ENCODE measurements around the gene OPCML.

The OPCML gene

DNA sequence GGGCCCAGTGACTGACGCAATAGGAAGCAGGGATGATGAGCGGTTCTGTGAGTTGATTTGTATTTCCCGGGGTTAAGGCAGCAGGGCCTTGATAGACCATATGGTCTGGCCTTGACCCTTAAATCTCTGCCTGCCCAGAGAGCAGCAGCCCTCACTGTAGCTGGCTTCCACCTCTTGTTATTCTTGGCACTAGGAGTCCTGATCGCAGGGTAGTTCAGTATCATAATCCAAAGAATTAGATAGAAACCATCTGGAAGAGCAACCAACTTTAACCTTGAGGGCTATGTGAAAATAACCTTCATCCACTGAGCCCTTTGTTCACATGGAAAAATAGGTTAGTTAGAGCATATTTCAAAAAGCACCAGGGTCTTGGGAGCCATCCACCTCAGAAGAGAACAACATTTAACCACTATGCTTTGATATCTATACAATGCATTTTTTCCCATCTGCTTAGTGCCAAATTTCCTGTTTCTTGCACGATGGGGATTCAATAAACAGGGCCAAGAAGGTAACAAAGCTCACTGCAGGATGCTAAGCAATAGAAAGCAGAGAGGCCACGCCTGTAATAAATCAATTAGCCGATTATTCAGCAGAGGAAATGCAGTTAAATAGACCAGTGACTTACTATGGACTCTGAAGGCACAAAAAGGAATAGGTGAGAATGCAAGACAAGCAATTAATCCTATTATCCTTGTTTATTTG is 761.3 kb downstream of the OPCML start:
- FAIRE-seq = no peak

DNA sequence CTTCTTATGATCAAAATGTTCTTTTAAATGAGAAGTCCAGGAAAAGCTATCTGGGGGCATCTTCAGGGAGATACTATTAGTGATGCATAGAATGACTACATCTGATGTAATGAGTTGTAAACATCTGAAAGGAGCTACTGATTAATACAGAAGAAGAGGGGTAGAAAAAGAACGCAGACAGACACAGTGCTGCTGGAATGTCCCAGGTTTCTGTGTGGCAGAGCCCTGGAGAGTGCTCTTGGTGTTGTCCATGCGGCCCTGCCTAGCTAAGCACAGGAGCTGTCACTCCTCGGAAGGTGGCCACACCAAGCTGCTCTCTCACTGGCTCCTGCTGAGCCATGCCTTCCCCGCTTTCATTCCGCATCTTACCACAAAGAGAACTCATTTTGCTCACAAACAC is 768.8 kb downstream of the OPCML start:
- FAIRE-seq = no peak

DNA sequence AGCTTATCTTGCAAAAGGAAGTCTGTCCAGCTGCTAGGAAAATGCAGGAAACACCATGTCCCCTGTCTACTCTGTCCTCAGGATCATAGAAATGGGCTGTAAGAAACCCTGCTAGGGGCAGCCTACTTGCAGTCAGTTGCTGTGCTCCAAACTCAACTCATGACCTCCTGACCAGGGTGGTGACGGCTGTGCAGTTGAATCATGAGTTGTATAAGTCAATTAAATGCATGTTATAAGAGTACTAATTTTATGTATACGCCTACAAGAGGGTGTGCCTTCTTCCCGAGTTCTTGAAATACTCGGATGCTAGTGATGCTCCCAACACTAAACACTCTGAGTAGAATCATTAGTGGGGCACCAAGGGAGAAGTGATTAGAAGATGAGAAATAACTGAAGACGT is 776.4 kb downstream of the OPCML start:
- FAIRE-seq = no peak

DNA sequence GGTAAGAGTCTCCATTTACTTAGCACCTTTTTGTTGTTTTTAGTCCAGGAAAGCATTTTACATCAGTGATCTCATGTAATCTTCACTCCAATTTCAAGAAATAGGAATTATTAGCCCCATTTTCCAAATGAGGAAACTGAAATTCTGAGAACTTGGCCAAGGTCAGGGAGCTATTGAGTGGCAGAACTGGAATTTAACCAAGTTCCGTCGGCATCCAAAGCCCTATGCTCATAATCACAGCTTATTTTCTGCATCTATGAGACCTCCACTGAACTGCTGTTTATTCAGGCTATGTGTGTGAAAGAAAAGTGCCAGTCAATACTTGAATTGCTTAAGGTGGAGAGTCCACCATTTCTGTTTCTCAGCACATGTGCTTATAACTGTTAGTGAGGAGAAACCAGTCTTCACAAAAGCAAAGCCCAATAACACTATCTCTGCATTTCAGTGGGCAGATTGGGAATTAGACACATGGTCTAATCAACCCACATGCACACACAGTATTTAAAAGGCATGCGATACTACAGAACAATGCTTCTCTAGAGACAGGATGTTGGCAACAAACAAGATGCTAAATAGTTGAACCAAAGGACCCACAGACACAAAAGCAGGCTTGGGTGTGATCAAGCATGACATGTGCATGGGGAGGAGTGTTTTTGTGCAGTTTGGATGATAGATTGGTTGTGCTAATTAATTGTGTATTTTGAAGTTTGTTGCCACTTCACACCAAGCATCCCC is 780.6 kb downstream of the OPCML start:
- FAIRE-seq = no peak

DNA sequence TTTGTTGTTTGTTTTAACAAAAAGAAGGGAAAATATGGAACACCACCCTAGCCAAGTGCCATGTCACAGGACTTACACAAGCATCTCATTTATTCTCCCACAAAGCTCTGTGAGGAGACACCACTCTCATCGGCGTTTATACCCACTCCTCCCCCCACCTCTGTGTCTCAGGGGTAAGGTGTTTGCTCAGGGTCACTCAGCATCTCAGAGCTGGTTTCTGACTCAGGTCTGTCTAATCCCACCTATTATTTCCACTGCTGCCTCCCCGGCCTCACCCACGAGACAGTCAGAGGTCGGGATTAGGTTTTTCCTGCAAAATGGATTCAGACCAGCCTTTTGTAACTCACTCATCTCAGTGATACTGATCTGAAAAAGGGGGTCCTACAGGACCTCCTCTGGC is 786.0 kb downstream of the OPCML start:
- FAIRE-seq = no peak

DNA sequence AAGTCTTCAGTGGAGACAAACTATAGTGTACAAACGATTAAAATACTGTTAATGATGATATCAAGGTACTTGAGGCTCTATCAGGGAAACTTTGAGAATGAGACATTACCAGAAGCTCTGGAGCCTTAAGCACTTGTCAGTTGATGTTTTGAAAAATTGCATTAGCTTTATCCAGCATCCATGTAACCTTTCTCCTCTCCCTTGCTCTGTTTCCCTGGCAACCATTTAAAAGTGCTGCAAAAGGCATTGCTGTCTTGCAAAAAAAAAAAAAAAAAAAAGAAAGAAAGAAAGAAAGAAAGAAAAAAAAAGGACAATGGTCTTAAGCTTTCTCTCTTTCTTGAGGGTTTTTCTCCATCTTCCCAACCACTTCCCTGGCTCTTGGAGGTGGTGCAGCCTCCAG is 787.0 kb downstream of the OPCML start:
- FAIRE-seq = no peak

DNA sequence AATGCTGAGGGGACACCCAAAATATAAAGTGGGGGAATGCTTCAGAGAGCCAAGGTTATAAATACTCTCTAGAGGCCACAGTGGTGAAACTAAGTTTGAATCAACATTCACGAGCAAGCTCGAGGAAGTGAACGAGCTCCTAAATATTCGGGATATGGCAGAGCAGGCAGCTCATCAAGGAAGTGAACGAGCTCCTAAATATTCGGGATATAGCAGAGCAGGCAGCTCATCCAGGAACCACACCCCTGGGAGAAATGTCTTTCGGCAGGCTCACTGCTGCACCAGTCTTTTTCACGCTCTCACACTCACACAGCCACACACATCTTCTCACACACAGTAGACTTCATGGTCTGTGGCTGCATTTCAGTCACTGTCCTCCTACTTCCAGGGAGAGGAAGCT is 787.5 kb downstream of the OPCML start:
- FAIRE-seq = no peak

DNA sequence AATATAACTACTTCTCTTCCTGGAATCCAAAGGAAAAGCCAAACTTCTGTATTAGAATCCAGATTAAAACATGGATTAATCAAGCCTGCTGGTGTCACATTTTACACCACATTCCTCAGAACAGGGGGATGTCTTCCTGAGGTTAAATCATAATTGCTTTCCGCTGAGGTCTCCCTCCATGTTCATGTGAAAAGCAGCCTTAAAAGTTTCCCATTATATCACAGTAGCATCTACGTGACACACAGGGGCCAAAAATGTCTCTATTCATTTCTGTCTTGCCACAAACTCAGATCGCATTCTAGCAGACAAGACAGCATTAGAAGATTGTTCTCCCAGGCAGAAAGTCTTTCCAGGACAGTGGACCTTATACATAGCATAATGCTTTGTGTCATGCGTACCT is 788.7 kb downstream of the OPCML start:
- FAIRE-seq = no peak

DNA sequence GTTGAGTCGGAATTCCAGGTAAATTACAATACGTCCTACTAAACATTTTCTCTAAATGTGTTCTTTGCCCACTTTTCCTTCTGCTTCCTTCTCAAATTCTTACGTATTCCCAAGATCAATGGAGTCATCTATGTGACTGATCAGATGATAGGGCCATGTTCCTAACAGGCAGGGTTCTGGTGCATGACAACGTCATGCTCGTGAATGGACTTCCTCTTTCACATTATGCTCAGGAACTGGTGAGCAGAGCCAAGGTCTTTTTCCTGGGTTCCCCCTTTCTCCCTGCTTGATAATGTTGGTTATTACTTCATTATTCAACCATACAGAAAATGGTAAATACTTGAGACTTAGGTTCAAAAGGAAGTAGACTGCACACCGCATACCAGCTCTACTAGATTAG is 789.4 kb downstream of the OPCML start:
- FAIRE-seq = no peak

DNA sequence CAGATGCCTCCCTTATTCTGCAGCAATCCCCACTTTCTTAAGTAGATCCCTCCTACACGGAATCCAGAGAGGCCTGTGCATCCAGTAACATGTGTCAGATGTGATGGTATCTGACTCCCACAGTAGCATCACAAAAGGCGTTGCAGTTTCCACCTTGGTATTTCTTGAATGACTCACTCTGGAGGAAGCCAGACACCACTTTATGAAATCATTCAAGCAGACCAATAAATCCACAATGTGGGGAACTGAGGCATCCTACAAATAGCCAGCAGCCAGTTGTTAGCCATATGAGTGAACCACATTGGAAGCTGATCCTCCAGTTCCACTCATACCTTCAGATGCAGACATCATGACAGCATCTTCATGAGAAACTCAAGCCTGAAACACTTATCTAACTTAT is 798.1 kb downstream of the OPCML start:
- FAIRE-seq = no peak

DNA sequence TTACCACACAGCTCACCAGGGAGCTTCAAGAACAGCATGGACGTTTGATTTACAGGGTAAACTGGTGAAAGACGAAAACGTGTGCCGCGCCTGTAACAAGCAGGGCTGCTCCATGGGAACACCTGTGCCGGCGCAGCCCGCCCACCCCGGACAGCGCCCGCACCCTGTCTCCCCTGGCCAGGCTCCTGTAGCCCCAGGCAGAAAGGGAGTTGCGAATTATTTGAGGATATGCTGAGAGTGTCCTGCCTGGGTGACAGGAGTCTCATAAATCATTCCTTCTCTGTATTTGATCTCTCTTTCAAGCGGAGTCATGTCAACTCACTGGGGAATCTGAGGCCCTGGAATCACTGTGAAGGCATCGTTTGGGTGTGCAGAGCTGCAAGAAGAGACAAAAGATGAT is 804.3 kb downstream of the OPCML start:
- no peak for FAIRE-seq

DNA sequence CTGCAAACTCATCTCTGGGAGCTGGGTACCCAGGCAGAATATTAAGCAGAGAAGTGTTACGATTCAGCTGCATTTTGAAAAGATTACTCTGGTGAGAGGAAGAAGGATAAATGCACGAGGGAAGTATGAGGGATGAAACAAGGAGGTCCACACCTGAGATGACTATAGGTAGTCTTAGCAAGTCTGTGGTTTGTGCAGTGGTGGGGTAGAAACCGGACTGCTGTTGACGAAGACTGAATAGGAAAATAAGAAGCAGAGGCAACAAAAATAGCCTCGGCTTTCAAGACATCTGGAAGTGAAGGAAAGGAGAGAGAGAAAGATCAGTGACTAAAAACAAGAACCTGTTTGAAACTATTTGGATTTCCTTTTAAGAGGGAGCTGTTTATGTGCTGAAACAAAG is 810.8 kb downstream of the OPCML start:
- no peak for FAIRE-seq

DNA sequence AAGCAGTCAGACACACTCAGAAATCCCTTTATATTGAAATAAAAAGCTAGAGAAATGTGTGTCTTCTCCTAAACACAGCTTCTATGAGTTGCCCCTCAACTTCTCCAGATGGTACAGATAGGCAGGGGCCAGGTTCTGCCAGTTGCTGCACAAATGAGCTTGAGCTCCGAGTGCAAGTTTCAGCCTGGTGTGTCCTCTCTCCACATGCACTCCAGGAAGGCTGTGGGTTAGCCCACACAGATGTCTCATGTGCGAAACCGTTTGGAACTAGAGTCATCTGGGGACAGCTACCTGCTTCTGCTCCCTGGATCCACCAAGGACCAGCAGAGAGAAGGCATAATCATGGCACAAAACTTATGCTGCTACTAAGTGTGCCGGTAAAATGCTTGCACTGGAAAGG is 812.6 kb downstream of the OPCML start:
- no peak for FAIRE-seq

DNA sequence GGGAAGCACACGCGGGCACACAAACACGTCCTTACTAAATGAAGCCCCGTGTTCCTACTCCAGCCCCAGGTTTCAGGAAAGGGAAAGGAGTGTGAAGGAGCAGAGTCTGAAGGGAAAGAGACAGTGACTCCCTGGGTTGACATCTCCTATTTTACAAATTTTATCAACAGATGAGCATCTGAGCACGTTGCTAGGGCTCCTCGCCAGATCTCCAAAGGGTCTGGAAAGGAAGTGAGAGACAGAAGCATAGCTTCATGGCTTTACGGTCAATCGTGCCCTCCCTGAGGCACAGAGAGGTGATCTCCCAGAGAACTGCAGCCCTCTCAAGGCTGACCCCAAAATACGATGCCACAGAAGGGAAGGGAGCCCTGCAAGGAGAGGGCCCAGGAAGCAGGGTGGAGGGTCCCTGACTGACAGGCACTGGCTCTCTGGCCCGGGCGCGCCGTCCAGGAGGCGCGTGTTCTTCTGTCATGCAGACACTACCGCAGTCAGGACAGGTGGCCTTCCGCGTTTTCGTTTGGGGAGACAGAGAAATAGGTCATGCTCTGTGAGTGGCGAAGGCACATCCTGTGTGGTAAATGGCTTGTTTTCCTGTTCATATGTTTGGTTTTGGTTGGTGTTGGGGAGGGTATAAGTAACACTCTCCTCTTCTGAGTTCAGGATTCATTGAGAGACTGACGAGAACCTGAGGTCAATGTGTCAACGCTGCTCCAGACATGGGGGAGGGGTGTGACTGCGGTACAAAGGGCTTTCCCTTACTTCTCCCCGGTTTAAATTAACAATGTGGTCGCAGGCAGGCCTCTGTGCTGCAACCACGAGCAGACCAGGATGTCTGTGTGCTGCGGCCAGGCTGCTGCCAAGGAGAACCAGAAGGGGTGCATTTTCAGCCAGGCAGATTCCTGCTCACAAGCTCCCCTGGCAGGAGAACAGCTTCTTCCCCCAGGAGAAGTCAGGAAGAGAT is 813.3 kb downstream of the OPCML start:
- FAIRE-seq = no peak

DNA sequence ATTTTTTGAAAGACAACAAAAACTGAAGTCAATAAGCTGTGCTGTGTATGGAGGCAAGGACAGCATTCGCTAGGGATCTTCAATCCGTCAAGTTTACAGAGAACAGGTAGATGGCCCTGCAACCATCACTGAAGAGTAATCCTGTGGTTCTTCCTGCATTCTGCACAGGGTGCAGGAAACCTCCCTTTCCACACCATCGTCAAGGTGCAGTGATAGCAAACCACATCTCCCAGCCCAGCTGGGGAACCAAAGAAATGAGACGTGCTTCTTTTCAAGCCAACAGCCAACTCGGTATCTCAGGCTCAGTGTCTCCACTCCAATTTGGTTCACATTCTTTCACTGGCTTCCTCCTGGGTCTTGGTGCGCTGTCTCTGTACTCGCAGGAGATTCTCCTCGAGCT is 814.5 kb downstream of the OPCML start:
- no peak for FAIRE-seq

DNA sequence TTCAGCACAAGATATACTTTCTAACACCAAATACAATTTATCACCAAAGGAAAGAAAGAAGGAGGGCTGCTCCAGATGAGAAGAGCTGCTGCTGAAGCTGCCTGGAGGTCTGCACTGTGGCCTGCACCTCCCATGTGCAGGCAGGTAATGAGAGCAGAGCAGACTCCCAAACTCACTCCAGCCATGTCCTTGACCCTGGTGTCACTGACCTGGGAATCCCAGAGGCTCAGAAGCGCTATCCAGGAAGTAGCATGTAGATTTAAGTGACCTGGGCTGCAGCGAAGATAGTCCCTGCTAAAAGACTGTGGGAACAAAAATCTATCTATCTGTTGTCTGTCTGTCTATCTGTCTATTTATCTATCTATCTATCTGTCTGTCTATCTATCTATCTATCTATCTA is 816.3 kb downstream of the OPCML start:
- no peak for FAIRE-seq

DNA sequence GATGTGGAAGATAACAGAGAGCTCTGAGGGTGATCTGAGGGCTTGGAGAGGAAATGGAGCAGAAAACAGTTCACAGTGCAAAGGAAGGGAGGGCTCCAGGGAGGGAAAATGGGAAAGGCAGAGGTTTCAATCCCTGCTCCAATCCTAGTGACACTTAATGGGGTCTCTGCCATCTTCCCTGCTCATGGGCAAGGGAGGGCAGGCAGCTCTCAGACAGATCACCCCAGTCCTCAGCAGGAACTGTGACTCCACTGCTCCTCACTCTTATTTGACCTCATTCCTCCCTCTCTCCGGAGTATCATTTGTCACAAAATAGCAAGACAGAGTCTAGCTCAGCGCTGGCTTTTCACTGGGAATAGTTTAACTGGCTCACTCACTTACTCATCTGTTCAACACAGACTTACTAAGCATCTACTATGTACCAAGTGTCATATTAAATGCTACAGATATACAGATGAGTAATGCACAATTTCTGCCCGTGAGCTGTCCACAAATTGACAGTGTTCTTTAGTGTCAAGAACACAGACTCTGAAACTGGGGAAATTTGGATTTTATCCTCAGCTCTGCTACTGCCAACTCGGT is 817.4 kb downstream of the OPCML start:
- FAIRE-seq = no peak

DNA sequence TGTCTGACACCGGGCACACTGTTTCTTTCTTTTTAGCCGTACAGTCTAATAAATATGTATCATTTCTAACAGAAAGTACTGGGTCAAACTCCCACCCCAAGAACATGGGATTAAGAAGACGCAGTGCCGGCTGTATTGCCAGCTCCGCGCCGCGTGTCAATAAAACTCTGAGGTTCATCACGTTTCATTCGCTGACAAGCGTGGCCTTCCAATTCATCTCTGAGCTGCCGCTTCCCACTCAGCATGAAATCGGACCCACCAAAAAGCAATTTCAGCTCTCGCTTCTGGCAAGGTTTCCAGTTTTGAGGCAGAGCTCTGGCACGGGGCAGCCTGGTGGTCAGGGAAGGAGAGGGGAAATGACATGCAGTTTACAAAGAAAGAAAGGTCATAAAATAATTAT is 819.8 kb downstream of the OPCML start:
- no peak for FAIRE-seq

DNA sequence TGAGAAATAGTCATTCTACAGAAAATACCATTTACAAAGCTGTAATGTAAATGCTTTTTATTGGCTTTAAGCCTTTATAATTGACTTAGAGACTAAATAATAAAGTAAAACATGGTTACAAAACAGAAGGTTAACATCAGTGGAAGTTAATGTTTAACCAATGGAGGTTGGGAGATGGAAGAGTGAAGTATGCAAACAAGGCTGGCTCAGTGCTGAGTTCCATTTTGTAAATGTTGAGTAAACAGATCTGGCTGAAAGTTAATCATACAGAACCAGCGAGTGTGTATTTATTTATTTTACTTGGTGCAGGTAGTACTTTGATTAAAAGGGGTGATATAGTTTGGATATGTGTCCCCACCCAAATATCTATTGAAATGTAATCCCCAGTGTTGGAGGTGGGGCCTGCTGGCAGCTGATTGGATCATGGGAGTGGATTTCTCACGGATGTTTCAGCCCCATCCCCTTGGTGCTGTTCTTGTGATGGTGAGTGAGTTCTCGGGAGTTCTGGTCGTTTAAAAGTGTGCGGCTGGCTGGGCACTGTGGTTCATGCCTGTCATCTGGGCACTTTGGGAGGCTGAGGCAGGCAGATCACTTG is 827.4 kb downstream of the OPCML start:
- no peak for FAIRE-seq

DNA sequence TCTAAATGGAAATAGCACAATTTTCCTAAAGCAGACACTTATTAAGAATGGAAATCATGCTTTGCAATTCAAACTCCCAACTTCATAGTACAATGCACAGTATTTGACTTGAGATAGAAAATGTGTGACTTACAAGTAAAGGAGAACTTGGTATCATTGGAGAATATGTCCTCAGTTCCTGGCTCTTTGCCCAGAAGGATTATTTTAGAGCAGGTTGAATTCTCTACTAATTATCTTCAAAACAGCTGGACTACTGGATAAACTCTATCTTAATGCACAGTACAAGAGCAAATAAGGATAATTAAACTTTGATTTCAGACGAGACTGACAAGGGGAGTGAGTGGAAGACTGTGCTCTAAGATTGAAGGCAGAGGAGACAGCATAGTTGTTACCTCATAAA is 839.4 kb downstream of the OPCML start:
- FAIRE-seq = no peak

DNA sequence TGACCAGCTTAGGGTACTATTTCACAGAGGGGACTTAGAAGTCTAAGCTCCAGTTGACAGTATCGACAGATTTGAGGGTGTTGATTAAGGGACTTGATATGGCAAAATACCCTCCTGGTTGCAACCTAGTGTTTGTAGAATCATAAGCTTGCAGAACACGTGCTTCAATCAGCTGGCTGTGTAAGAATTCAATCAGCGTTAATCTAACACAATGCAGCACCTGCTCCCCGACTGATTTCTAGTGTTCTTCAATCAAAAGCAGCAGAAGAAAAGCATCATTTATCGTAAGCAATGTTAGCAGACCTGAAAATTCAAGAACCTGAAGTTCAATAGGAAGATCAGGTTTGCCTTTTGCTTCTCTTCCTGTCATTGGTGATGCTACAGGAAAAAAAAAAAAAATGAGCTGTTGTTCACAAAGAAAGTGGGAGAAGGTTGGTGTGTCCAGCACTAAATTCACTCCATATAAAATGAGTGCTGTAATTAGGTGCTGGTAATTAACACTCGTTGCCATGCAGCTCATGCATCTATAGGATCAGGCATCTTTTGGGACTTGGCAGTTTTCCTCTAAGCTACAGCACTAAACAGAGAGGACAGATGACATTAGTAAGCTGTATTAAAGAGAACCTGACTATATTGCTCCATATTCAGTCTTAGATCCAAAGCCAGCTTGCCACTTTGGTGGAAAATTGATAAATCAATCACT is 840.3 kb downstream of the OPCML start:
- FAIRE-seq = no peak

DNA sequence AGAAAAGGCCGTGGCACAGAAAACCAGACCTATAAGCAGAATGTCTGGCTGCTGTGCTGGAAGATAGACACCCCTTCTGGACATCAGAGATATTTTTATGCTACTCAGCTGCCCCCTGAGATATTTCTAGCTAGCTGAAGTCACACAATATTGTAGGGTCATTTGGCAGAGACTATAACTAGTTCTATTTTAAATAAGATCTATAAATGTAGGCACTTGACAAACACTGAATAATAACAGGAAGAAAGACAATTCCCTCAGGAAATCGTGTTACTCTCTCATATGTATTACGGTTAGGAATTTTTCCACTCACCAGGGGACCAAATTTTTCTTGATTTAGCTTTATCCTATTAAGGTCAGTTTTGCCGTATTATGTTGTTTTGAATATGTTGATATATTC is 845.4 kb downstream of the OPCML start:
- FAIRE-seq = no peak

Data from TTC549 (cell line).